Measurements from ENCODE around the gene FOXP1.

DNA sequence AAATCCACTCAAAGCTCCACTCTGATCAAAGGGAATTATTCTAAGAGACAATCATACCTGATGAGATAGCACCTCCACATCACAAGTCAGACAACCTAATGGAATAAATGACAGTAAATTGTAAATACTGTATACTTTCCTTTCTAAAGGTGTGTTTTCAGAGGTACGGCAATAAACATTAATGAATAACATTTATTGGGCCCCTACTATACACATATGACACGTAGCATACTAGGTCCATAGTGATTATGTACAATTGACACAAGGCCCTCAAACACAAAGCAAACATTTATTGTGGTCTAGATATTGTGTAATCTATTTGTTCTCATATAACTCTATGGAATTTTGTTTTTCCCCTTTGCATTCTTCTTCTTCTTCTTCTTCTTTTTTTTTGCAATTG, 429.8 kb downstream of the FOXP1 start:
- TF ChIP-seq, protein P1, sequence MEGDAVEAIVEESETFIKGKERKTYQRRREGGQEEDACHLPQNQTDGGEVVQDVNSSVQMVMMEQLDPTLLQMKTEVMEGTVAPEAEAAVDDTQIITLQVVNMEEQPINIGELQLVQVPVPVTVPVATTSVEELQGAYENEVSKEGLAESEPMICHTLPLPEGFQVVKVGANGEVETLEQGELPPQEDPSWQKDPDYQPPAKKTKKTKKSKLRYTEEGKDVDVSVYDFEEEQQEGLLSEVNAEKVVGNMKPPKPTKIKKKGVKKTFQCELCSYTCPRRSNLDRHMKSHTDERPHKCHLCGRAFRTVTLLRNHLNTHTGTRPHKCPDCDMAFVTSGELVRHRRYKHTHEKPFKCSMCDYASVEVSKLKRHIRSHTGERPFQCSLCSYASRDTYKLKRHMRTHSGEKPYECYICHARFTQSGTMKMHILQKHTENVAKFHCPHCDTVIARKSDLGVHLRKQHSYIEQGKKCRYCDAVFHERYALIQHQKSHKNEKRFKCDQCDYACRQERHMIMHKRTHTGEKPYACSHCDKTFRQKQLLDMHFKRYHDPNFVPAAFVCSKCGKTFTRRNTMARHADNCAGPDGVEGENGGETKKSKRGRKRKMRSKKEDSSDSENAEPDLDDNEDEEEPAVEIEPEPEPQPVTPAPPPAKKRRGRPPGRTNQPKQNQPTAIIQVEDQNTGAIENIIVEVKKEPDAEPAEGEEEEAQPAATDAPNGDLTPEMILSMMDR (conservative IDR thresholded peaks at IDR 0.05 in 1 of 2, IDR thresholded peaks at IDR 0.05 in 1 of 2; ENCODE audit: extremely low read depth in 1 of 2, insufficient read depth in 1 of 2, low read depth in 1 of 2, low read length in 2 of 2): no peak
- no peak for TF ChIP-seq EZH2 (IDR thresholded peaks at IDR 0.05; ENCODE audit: borderline replicate concordance, low read length)

Measured in mammary epithelial cell (primary cell).